ENCODE data around the gene PSMB5.

- TF ChIP-seq ATF3 (CRISPR knock-in tag; IDR thresholded peaks at IDR 0.05) (no peak), SRF (IDR thresholded peaks at IDR 0.05; ENCODE audit: low read depth, low read length) (no peak), TP53 (CRISPR knock-in tag; conservative IDR thresholded peaks at IDR 0.05) (no peak), SP1 (IDR thresholded peaks at IDR 0.05) (no peak), SP1 (CRISPR knock-in tag; IDR thresholded peaks at IDR 0.05) (no peak), RELA (CRISPR knock-in tag; IDR thresholded peaks at IDR 0.05) (no peak), GRHL1 (CRISPR knock-in tag; conservative IDR thresholded peaks at IDR 0.05) (no peak), ATF5 (CRISPR knock-in tag; IDR thresholded peaks at IDR 0.05; ENCODE audit: low read depth) (no peak)
- TF ChIP-seq, protein P1, sequence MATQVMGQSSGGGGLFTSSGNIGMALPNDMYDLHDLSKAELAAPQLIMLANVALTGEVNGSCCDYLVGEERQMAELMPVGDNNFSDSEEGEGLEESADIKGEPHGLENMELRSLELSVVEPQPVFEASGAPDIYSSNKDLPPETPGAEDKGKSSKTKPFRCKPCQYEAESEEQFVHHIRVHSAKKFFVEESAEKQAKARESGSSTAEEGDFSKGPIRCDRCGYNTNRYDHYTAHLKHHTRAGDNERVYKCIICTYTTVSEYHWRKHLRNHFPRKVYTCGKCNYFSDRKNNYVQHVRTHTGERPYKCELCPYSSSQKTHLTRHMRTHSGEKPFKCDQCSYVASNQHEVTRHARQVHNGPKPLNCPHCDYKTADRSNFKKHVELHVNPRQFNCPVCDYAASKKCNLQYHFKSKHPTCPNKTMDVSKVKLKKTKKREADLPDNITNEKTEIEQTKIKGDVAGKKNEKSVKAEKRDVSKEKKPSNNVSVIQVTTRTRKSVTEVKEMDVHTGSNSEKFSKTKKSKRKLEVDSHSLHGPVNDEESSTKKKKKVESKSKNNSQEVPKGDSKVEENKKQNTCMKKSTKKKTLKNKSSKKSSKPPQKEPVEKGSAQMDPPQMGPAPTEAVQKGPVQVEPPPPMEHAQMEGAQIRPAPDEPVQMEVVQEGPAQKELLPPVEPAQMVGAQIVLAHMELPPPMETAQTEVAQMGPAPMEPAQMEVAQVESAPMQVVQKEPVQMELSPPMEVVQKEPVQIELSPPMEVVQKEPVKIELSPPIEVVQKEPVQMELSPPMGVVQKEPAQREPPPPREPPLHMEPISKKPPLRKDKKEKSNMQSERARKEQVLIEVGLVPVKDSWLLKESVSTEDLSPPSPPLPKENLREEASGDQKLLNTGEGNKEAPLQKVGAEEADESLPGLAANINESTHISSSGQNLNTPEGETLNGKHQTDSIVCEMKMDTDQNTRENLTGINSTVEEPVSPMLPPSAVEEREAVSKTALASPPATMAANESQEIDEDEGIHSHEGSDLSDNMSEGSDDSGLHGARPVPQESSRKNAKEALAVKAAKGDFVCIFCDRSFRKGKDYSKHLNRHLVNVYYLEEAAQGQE (IDR thresholded peaks at IDR 0.05; ENCODE audit: borderline replicate concordance in 1 of 2, low read depth in 1 of 2, low read length in 2 of 2), result no peak
- TF ChIP-seq, protein P2, sequence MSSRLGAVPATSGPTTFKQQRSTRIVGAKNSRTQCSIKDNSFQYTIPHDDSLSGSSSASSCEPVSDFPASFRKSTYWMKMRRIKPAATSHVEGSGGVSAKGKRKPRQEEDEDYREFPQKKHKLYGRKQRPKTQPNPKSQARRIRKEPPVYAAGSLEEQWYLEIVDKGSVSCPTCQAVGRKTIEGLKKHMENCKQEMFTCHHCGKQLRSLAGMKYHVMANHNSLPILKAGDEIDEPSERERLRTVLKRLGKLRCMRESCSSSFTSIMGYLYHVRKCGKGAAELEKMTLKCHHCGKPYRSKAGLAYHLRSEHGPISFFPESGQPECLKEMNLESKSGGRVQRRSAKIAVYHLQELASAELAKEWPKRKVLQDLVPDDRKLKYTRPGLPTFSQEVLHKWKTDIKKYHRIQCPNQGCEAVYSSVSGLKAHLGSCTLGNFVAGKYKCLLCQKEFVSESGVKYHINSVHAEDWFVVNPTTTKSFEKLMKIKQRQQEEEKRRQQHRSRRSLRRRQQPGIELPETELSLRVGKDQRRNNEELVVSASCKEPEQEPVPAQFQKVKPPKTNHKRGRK (CRISPR knock-in tag; IDR thresholded peaks at IDR 0.05), result no peak
- TF ChIP-seq, protein P3, sequence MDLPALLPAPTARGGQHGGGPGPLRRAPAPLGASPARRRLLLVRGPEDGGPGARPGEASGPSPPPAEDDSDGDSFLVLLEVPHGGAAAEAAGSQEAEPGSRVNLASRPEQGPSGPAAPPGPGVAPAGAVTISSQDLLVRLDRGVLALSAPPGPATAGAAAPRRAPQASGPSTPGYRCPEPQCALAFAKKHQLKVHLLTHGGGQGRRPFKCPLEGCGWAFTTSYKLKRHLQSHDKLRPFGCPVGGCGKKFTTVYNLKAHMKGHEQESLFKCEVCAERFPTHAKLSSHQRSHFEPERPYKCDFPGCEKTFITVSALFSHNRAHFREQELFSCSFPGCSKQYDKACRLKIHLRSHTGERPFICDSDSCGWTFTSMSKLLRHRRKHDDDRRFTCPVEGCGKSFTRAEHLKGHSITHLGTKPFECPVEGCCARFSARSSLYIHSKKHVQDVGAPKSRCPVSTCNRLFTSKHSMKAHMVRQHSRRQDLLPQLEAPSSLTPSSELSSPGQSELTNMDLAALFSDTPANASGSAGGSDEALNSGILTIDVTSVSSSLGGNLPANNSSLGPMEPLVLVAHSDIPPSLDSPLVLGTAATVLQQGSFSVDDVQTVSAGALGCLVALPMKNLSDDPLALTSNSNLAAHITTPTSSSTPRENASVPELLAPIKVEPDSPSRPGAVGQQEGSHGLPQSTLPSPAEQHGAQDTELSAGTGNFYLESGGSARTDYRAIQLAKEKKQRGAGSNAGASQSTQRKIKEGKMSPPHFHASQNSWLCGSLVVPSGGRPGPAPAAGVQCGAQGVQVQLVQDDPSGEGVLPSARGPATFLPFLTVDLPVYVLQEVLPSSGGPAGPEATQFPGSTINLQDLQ (CRISPR knock-in tag; IDR thresholded peaks at IDR 0.05), result no peak
Observed at GRCh38 chr14:23023022-23023794, 11.5 kb downstream of the PSMB5 start.
